ENCODE results near the gene LRRC47.

DNA sequence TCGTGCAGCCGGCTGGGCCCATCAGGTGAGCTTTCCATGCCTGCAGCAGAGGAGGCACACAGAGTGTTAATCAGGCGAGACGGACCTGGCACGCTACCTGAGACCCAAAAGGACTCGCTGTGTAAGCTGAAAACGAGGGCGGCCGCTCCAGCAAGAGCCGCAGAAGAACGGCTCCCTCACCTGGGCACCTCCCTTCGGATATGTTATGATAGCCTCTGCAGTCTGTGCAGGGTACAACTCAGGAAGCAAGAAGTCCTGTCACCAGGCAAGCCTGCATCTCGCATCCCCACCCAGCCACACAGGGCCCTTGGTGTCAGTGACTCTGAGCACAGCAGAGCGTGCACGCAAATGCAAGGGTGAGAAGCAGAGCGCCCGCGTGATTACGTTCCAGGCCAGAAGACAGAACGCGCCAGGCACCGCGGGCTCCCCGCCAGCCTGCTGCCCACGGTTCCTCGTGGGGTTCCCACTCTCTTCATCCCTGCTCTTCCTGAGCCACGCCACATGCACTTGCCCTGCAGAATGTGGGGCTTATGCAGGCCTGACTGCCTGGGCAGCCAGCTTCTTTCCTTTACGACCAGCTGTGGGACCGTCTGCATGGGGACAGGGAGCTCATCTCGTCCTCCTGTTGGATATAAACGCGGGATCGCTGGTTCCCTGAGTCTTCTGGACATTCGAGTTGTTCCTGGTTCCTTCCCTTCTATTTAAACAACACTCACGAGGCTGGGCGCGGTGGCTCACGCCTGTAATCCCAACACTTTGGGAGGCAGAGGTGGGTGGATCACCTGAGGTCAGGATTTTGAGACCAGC lies 20.2 kb upstream of the LRRC47 start:
- TF ChIP-seq CTCF (IDR thresholded peaks at IDR 0.05; ENCODE audit: poor library complexity, severe bottlenecking) (no peak), POLR2AphosphoS5 (IDR thresholded peaks at IDR 0.05) (no peak), EZH2 (IDR thresholded peaks at IDR 0.05; ENCODE audit: borderline replicate concordance, insufficient read depth, low read length, poor library complexity, severe bottlenecking) (no peak), EP300 (conservative IDR thresholded peaks at IDR 0.05; ENCODE audit: poor library complexity, severe bottlenecking) (no peak)

Data from neural cell (in vitro differentiated cells).